HCT116 (cell line): Measurements from ENCODE around the gene YARS2. TPM values are rescaled to one million over a fixed set of nuclear protein-coding genes. Genes with fewer than 3 reads are reported as not detected.

ENCODE experiments used
- ATAC-seq: fragments of 200-7000 bp; cut with Tn5 transposase; 2 replicates; pipeline ENCODE4 v1.9.1; 2020; ENCODE audit warnings: mild to moderate bottlenecking, moderate library complexity
- BruUV-seq: library from RNA; stranded (reverse); fragments of 400-500 nt; replicated peaks from 2 replicates; lab custom pipeline; 2021; lab: Mats Ljungman, UMichigan
- CTCF ChIA-PET: fragments of 300-600 bp; sonication (Branson Sonifier 250); formaldehyde crosslinking; loops from one replicate; lab custom pipeline; 2021; ENCODE audit warnings: antibody characterized with exemption; lab: Charles Lee
- POLR2A ChIA-PET: fragments of 300-600, 350-600 bp; sonication (Branson Sonifier 250); formaldehyde crosslinking; loops from one replicate; lab custom pipeline; 2021; ENCODE audit warnings: antibody characterized with exemption; lab: Charles Lee
- RAD21 ChIA-PET, 2 experiments: fragments of 300-600 bp; sonication (Branson Sonifier 250); formaldehyde crosslinking; loops; one replicate each; lab custom pipeline; 2023; ENCODE audit warnings: low total read pairs in 2 of 2; ENCODE audit not compliant: uncharacterized antibody in 2 of 2, unreplicated experiment in 2 of 2, low non-redundant PET in 1 of 2; lab: Charles Lee
- DNase-seq: peaks from one replicate; pipeline ENCODE4 v3.0.0-alpha.2; 2010; ENCODE audit warnings: low read depth, low spot score
- H2AFZ ChIP-seq: fragments of 200-600 bp; shearing (Covaris generic), sonication (generic); 2 replicates; pipeline ENCODE4 v1.6.1; 2017; ENCODE audit warnings: low read depth, mixed run types, mixed read lengths, antibody characterized with exemption, low read length; ENCODE audit not compliant: poor library complexity, severe bottlenecking
- H3K27ac ChIP-seq: 2 replicates; pipeline ENCODE4 v1.5.1; 2012; ENCODE audit warnings: low read depth, low read length
- H3K27me3 ChIP-seq: fragments of 200-600 bp; sonication (generic); 2 replicates; pipeline ENCODE4 v1.6.1; 2016; ENCODE audit warnings: mixed run types, low read length, mixed read lengths; ENCODE audit not compliant: insufficient read depth
- H3K36me3 ChIP-seq, 2 experiments: fragments of 200-500 bp in 1 of 2; fragments of 200-600 bp in 1 of 2; sonication (Bioruptor generic) in 1 of 2; sonication (generic) in 1 of 2; 2 replicates each; pipeline versions ENCODE4 v1.5.1 to v1.6.1; 2014 to 2016; ENCODE audit warnings: low read length in 2 of 2, inconsistent platforms in 1 of 2, mixed read lengths in 1 of 2, mixed run types in 1 of 2; ENCODE audit not compliant: insufficient read depth in 2 of 2, control insufficient read depth in 1 of 2
- H3K4me1 ChIP-seq, 2 experiments: fragments of 200-600 bp in 1 of 2; sonication (generic) in 1 of 2; 2 replicates each; pipeline versions ENCODE4 v1.5.1 to v1.6.1; 2012 to 2017; ENCODE audit warnings: low read length in 2 of 2, inconsistent platforms in 1 of 2, mild to moderate bottlenecking in 1 of 2, mixed read lengths in 1 of 2, mixed run types in 1 of 2, moderate library complexity in 1 of 2; ENCODE audit not compliant: insufficient read depth in 2 of 2, control insufficient read depth in 1 of 2
- H3K4me2 ChIP-seq: fragments of 200-600 bp; sonication (generic); 2 replicates; pipeline ENCODE4 v1.6.1; 2017; ENCODE audit warnings: mixed run types, low read length, mixed read lengths
- H3K4me3 ChIP-seq, 2 experiments: fragments of 200-600 bp in 1 of 2; sonication (generic) in 1 of 2; replicated peaks in 1 of 2; 2 replicates each; pipeline ENCODE4 v1.5.1; 2011 to 2016; ENCODE audit warnings: low read length in 2 of 2, control low read depth in 1 of 2, low read depth in 1 of 2, mild to moderate bottlenecking in 1 of 2, mixed read lengths in 1 of 2, mixed run types in 1 of 2
- H3K79me2 ChIP-seq: fragments of 200-600 bp; sonication (generic); 2 replicates; pipeline ENCODE4 v1.6.1; 2017; ENCODE audit warnings: mild to moderate bottlenecking, mixed run types, low read length, moderate library complexity, mixed read lengths; ENCODE audit not compliant: insufficient read depth
- H3K9ac ChIP-seq: fragments of 200-600 bp; sonication (generic); 2 replicates; pipeline ENCODE4 v1.6.1; 2016; ENCODE audit warnings: low read length, mixed read lengths
- H3K9me2 ChIP-seq: fragments of 200-600 bp; sonication (generic), shearing (Covaris generic); 2 replicates; pipeline ENCODE4 v1.6.1; 2017; ENCODE audit warnings: mixed run types, mild to moderate bottlenecking, moderate library complexity; ENCODE audit not compliant: insufficient read depth
- H3K9me3 ChIP-seq, 2 experiments: fragments of 200-500 bp in 1 of 2; fragments of 200-600 bp in 1 of 2; sonication (Bioruptor generic) in 1 of 2; sonication (generic) in 1 of 2; 2 replicates each; pipeline ENCODE4 v1.6.1; 2014 to 2017; ENCODE audit warnings: low read length in 2 of 2, mixed read lengths in 2 of 2, inconsistent platforms in 1 of 2, low read depth in 1 of 2, mild to moderate bottlenecking in 1 of 2, mixed run types in 1 of 2, moderate library complexity in 1 of 2; ENCODE audit not compliant: control insufficient read depth in 1 of 2, insufficient read depth in 1 of 2
- H4K20me1 ChIP-seq: fragments of 200-600 bp; sonication (generic), shearing (Covaris generic); 2 replicates; pipeline ENCODE4 v1.6.1; 2017; ENCODE audit warnings: mixed run types, mild to moderate bottlenecking, moderate library complexity; ENCODE audit not compliant: insufficient read depth
- ATF3 ChIP-seq: IDR thresholded peaks from 2 replicates; pipeline ENCODE4 v1.6.1; 2012
- CTCF ChIP-seq, 3 experiments: fragments of 200-600 bp in 1 of 3; sonication (generic) in 1 of 3; IDR thresholded peaks in 2 of 3; conservative IDR thresholded peaks in 1 of 3; 2 replicates each; pipeline ENCODE4 v1.5.1; 2012 to 2017; ENCODE audit warnings: low read depth in 2 of 3, low read length in 2 of 3, antibody characterized with exemption in 1 of 3, borderline replicate concordance in 1 of 3, control low read depth in 1 of 3, mild to moderate bottlenecking in 1 of 3, mixed read lengths in 1 of 3, mixed run types in 1 of 3, moderate library complexity in 1 of 3; ENCODE audit not compliant: insufficient read depth in 1 of 3
- EGR1 ChIP-seq: IDR thresholded peaks from 2 replicates; pipeline ENCODE4 v1.6.1; 2012; ENCODE audit warnings: low read depth
- EZH2phosphoT487 ChIP-seq: fragments of 200-600 bp; IDR thresholded peaks from 2 replicates; pipeline ENCODE4 v1.6.1; 2018; ENCODE audit warnings: antibody characterized with exemption, borderline replicate concordance
- FOSL1 ChIP-seq: IDR thresholded peaks from 2 replicates; pipeline ENCODE4 v1.6.1; 2012; ENCODE audit warnings: low read depth
- MAX ChIP-seq: IDR thresholded peaks from 2 replicates; pipeline ENCODE4 v1.6.1; 2012
- POLR2A ChIP-seq: IDR thresholded peaks from 2 replicates; pipeline ENCODE4 v1.7.0; 2011; ENCODE audit warnings: borderline replicate concordance; ENCODE audit not compliant: insufficient read depth, insufficient read length; ENCODE audit errors: extremely low read depth
- RAD21 ChIP-seq: IDR thresholded peaks from 2 replicates; pipeline ENCODE4 v1.6.1; 2012; ENCODE audit warnings: low read depth, mild to moderate bottlenecking
- REST ChIP-seq: IDR thresholded peaks from 2 replicates; pipeline ENCODE4 v1.6.1; 2012; ENCODE audit warnings: low read depth
- TCF7L2 ChIP-seq: IDR thresholded peaks from 2 replicates; pipeline ENCODE4 v1.7.0; 2011; ENCODE audit warnings: borderline replicate concordance, inconsistent platforms; ENCODE audit not compliant: insufficient read depth, insufficient read length; ENCODE audit errors: extremely low read depth
- ZFX ChIP-seq: fragments of 450-650 bp; IDR thresholded peaks from 2 replicates; pipeline ENCODE4 v1.6.1; 2017
- intact Hi-C: fragments of 100-400 bp; cut with micrococcal nuclease; formaldehyde crosslinking; loops from 2 replicates; pipeline ENCODE4 v1.10.0; 2022
- total RNA-seq: library from RNA; stranded (reverse); gene quantifications from one replicate; pipeline ENCODE4 v1.2.1, GENCODE V29; 2021; ENCODE audit not compliant: unreplicated experiment

Gene YARS2
- total RNA-seq, 1 experiment from 2014 or later, result 26.7 TPM

- TF ChIP-seq CTCF (IDR thresholded peaks at IDR 0.05 in 2 of 3, conservative IDR thresholded peaks at IDR 0.05 in 1 of 3; ENCODE audit: borderline replicate concordance in 1 of 3, insufficient read depth in 1 of 3, low read depth in 2 of 3, low read length in 2 of 3) (no peak), EZH2phosphoT487 (no peak), REST (no peak), EGR1 (no peak), ZFX (no peak), MAX (no peak)
- TF ChIP-seq, all 23 proteins: peak for 0
These were observed 32.7 kb upstream of the YARS2 start (continued) for GRCh38 chr12:32788405-32788804.

GRCh38 chr12:32785557-32785956, 29.9 kb upstream of the YARS2 start:
- ChIA-PET POLR2A (no interaction called here), RAD21 (no interaction called here)
- Histone ChIP-seq H3K4me2 (no peak overlapping the region), H3K9ac (no peak overlapping the region), H3K79me2 (no peaks in the 10 kb centered on the region), H2AFZ (no peak overlapping the region), H4K20me1 (no peaks in the 10 kb centered on the region), H3K4me3 (no peak overlapping the region), H3K9me2 (no peaks in the 10 kb centered on the region), H3K4me1 (no peaks in the 10 kb centered on the region)
- no TSS peak for BruUV-seq
- no peak for DNase-seq
- no peak for TF ChIP-seq POLR2A
- TF ChIP-seq REST, result no peak
- no peak for TF ChIP-seq FOSL1
- no peak for TF ChIP-seq MAX
- no peak for TF ChIP-seq ATF3
- no peak for TF ChIP-seq RAD21
- TF ChIP-seq ZFX, result no peak
- no peak for TF ChIP-seq TCF7L2
- TF ChIP-seq, all 23 proteins: peak for 0
- H3K9me3 ChIP-seq, result no peaks in the 10 kb centered on the region
- CTCF ChIA-PET, result no interaction called here
- no peak for ATAC-seq
- H3K36me3 ChIP-seq, result no peaks in the 10 kb centered on the region
- intact Hi-C loops, result no loop called here
- H3K27me3 ChIP-seq, result no peaks in the 10 kb centered on the region
- H3K27ac ChIP-seq, result no peak overlapping the region
